Esophagus muscularis mucosa (tissue), 3 donors: ENCODE results near the gene CYP19A1.

Experiments
- POLR2A ChIP-seq: fragments of 450-650 bp; IDR thresholded peaks from one replicate; pipeline ENCODE4 v1.6.1; 2017; ENCODE audit warnings: antibody characterized with exemption, moderate library complexity, mild to moderate bottlenecking, low read depth
- POLR2AphosphoS5 ChIP-seq, 2 donors: sonication (generic); formaldehyde crosslinking; IDR thresholded peaks; one replicate each; pipeline ENCODE4 v1.6.1; 2017; ENCODE audit warnings: antibody characterized with exemption in 2 of 2
- TF ChIP-seq, protein P1 (sequence below), 3 experiments: fragments of 200-600 bp in 2 of 3; fragments of 450-650 bp in 1 of 3; sonication (generic) in 2 of 3; IDR thresholded peaks; one replicate each; pipeline ENCODE4 v1.5.1; 2017 to 2019; ENCODE audit warnings: antibody characterized with exemption in 3 of 3, mild to moderate bottlenecking in 2 of 3, moderate library complexity in 1 of 3

GRCh38 chr15:51283026-51283425 lies 55.4 kb downstream of the CYP19A1 start:
- TF ChIP-seq, protein P1, sequence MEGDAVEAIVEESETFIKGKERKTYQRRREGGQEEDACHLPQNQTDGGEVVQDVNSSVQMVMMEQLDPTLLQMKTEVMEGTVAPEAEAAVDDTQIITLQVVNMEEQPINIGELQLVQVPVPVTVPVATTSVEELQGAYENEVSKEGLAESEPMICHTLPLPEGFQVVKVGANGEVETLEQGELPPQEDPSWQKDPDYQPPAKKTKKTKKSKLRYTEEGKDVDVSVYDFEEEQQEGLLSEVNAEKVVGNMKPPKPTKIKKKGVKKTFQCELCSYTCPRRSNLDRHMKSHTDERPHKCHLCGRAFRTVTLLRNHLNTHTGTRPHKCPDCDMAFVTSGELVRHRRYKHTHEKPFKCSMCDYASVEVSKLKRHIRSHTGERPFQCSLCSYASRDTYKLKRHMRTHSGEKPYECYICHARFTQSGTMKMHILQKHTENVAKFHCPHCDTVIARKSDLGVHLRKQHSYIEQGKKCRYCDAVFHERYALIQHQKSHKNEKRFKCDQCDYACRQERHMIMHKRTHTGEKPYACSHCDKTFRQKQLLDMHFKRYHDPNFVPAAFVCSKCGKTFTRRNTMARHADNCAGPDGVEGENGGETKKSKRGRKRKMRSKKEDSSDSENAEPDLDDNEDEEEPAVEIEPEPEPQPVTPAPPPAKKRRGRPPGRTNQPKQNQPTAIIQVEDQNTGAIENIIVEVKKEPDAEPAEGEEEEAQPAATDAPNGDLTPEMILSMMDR (IDR thresholded peaks at IDR 0.05): no peak
- no peak for TF ChIP-seq POLR2AphosphoS5 (IDR thresholded peaks at IDR 0.05)
- no peak for TF ChIP-seq POLR2A
